Heart right ventricle (tissue), 16 donors: Measurements from ENCODE around the gene PYDC1. TPM values are rescaled to one million over a fixed set of nuclear protein-coding genes. Genes with fewer than 3 reads are reported as not detected.

Experiments used
- ATAC-seq, 8 donors: fragments of 200-7000 bp; cut with Tn5 transposase; one replicate each; pipeline ENCODE4 v1.9.1; 2020; ENCODE audit warnings: mild to moderate bottlenecking in 8 of 8, moderate library complexity in 8 of 8, moderate number of reproducible peaks in 1 of 8
- DNase-seq, 2 donors: peaks; one replicate each; pipeline ENCODE4 v3.0.0-alpha.2; 2020
- H3K27ac ChIP-seq, 10 donors: fragments of 200-600 bp; sonication (generic) in 2 of 10; one replicate each; pipeline versions ENCODE4 v1.5.0 to v1.8.0; 2020 to 2022; ENCODE audit warnings: mild to moderate bottlenecking in 3 of 10
- H3K27me3 ChIP-seq, 7 donors: fragments of 200-600 bp; one replicate each; pipeline ENCODE4 v1.8.0; 2021 to 2022; ENCODE audit warnings: mild to moderate bottlenecking in 2 of 7
- H3K36me3 ChIP-seq, 9 donors: fragments of 200-600 bp; sonication (generic) in 1 of 9; one replicate each; pipeline versions ENCODE4 v1.5.0 to v1.8.0; 2020 to 2022; ENCODE audit warnings: mild to moderate bottlenecking in 2 of 9
- H3K4me1 ChIP-seq, 9 donors: fragments of 200-600 bp; sonication (generic) in 1 of 9; one replicate each; pipeline versions ENCODE4 v1.5.0 to v1.8.0; 2020 to 2022; ENCODE audit warnings: mild to moderate bottlenecking in 4 of 9
- H3K4me3 ChIP-seq, 10 donors: fragments of 200-600 bp; sonication (generic) in 2 of 10; one replicate each; pipeline versions ENCODE4 v1.5.0 to v1.8.0; 2020 to 2022; ENCODE audit warnings: mild to moderate bottlenecking in 7 of 10, moderate library complexity in 2 of 10
- H3K9me3 ChIP-seq, 11 donors: fragments of 200-600 bp in 10 of 11; sonication (generic) in 2 of 11; one replicate each; pipeline versions ENCODE4 v1.5.0 to v1.8.0; 2013 to 2022; ENCODE audit warnings: mild to moderate bottlenecking in 2 of 11, control low read depth in 1 of 11, moderate library complexity in 1 of 11
- WGBS, 2 donors: extraction: QIAGEN DNeasy Blood & Tissue Kit; methylation state at CpG; one replicate each; pipeline ENCODE4 v1.1.7; 2013; ENCODE audit warnings: inconsistent platforms in 1 of 2; 5-methylcytosine and 5-hydroxymethylcytosine counted together
- intact Hi-C, 10 donors: fragments of 100-400 bp; cut with DNase I; formaldehyde crosslinking; loops; one replicate each; pipeline versions ENCODE4 v1.11.1 to v1.14.2; 2022
- polyA plus RNA-seq, 2 donors: library from polyadenylated mRNA; stranded (reverse); fragments of 200-250 nt; gene quantifications; one replicate each; pipeline ENCODE4 v1.2.3, GENCODE V29; 2013
- total RNA-seq, 10 donors: library from RNA; stranded (reverse); fragmentation: NEBNext Ultra II Directional in 3 of 10; extraction: Animal tissue kit (Norgen Biotek cat#: 25700) in 3 of 10; gene quantifications; one replicate each; pipeline versions ENCODE4 v1.2.1 to v1.2.4, GENCODE V29; 2021 to 2023
- TF ChIP-seq, protein P1 (sequence below), 9 donors: fragments of 200-600 bp; sonication (generic) in 2 of 9; IDR thresholded peaks; one replicate each; pipeline versions ENCODE4 v1.5.0 to v1.8.0; 2021 to 2022; ENCODE audit warnings: antibody characterized with exemption in 9 of 9, mild to moderate bottlenecking in 5 of 9, moderate library complexity in 1 of 9
- donor health status: Arrhythmogenic right ventricular cardiomyopathy.
- donor health status: ischemic (EF 13 %, LVEDD 7.1; RV severe dilation, severe dysfunction).
- donor health status: healthy with polysubstance abuse.
- donor health status: DM: no; HTN: yes; CAD: no.
- donor health status: DM: no; HTN: no; CAD: no.
- donor health status: ischemic (EF 25% LVEDD 6.9; RV normal size, moderate dysfunction).
- donor health status: ischemic (EF 25% LVEDD 5.7; RV mildly dilated, moderate dysfunction).
- donor health status: healthy.
- donor health status: DM: yes; HTN: yes; CAD: no.
- donor health status: Ischemic cardiomyopathy.
- donor health status: ischemic (EF 35%, LVEDD 5.7; RV mildly dilated, moderate dysfunction).
- donor health status: nonischemic (EF 11% LVEDD 7.7; RV severe dilation, severe dysfunction).
- donor health status: DM: yes; HTN: yes; CAD: no.
- donor health status: PGD.
- donor health status: ischemic (EF 29% LVEDD 5.4; RV normal size, mild dysfunction).
- donor health status: nonischemic (EF 23%, LVEDD 6.1; RV moderate dilation, normal function).

The PYDC1 gene
- total and polyA plus RNA-seq, 12 donors: not detected

DNA sequence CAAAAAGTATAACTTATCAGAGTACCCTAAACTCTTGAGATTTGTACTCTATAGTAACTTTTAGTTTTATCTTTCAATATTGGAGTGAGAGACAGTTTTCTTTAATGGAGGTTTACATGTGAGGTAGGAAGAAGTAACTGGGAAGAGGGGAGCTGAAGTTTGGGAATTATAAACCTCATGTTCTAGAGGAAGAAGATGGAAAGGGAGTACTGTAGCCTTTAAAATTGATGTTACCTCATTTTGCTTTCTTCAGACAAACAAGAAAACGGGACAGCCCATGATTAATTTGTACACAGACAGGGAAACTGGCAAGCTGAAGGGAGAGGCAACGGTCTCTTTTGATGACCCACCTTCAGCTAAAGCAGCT, 27.5 kb downstream of the PYDC1 start:
- TF ChIP-seq, protein P1, sequence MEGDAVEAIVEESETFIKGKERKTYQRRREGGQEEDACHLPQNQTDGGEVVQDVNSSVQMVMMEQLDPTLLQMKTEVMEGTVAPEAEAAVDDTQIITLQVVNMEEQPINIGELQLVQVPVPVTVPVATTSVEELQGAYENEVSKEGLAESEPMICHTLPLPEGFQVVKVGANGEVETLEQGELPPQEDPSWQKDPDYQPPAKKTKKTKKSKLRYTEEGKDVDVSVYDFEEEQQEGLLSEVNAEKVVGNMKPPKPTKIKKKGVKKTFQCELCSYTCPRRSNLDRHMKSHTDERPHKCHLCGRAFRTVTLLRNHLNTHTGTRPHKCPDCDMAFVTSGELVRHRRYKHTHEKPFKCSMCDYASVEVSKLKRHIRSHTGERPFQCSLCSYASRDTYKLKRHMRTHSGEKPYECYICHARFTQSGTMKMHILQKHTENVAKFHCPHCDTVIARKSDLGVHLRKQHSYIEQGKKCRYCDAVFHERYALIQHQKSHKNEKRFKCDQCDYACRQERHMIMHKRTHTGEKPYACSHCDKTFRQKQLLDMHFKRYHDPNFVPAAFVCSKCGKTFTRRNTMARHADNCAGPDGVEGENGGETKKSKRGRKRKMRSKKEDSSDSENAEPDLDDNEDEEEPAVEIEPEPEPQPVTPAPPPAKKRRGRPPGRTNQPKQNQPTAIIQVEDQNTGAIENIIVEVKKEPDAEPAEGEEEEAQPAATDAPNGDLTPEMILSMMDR (IDR thresholded peaks at IDR 0.05): no peak
- WGBS, 2 donors: 85 to 89% methylated on average over 2 of the region's 2 CpGs
- intact Hi-C loops: loop anchor here in 4 of 10 donors (10.0 kb wide), 3 partner anchors 115 to 265 kb away; partner anchors contain the start of genes ARMC5 (in 3 of the 4), ZNF646 (in 1 of the 4), ZNF668 (in 1 of the 4) and ZNF843 (in 1 of the 4)

DNA sequence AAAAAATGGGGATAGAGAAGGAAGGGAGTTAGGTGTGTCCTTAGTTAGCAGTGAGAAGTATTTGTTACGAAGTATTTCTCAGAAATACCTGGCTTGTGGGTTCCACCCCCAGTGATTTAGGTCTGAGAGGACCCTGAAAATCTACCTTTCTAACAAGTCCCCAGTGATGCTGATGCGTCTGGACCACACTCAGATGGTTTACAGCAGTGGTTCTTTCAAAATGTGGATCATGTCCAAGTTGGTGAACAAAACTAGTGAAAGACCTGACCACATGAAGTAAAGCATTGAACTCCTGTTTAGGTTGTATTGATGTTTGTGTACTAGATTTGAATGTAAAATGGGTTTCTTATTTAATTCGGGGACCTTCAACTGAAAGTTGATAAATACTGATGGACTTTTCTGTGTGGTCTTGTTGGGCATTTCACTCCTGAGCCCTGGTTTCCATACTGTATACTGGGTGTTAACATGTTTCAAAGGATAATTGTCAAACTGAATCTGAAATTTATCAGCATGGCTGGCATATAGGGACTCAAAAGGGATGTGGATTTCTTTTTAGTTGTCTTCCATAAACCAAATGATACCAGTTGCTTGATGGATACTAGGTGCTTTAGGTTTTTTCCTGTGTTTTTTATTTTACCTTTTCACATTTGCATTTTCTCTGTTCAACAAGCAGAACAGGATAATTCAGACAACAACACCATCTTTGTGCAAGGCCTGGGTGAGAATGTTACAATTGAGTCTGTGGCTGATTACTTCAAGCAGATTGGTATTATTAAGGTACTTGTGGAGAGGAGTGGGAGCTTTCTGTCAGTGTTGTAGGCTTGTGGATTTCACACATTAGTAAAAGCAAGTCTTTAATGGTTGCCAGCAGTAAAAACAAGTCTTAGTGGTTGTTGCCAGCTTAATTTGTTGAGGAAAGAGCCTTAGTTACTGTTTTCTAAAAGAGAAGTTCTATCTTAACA, 28.2 kb downstream of the PYDC1 start:
- H3K27ac ChIP-seq: no peak overlapping the region
- H3K4me1 ChIP-seq: peaks cover under 1 to 43% (median 3%) of the 10 kb centered on the region in 9 donors
- intact Hi-C loops: loop anchor here in 4 of 10 donors (10.0 kb wide), 3 partner anchors 114 to 266 kb away; partner anchors contain the start of genes ARMC5 (in 3 of the 4), ZNF646 (in 1 of the 4), ZNF668 (in 1 of the 4) and ZNF843 (in 1 of the 4)
- no peak overlapping the region for H3K4me3 ChIP-seq
- WGBS, 2 donors: 86 to 90% methylated on average over 3 of the region's 3 CpGs
- ATAC-seq: no peak
- H3K36me3 ChIP-seq: peaks cover 7 to 100% (median 96%) of the 10 kb centered on the region in 9 donors
- H3K27me3 ChIP-seq: no peaks in the 10 kb centered on the region
- no peak for DNase-seq
- TF ChIP-seq, protein P1 (IDR thresholded peaks at IDR 0.05): no peak
- no peaks in the 10 kb centered on the region for H3K9me3 ChIP-seq

More for the DNA sequence above, 27.5 kb downstream of the PYDC1 start:
- Histone ChIP-seq H3K4me3 (no peak overlapping the region), H3K27me3 (no peaks in the 10 kb centered on the region), H3K9me3 (no peaks in the 10 kb centered on the region), H3K36me3 (peaks cover 7 to 100% (median 95%) of the 10 kb centered on the region in 9 donors), H3K4me1 (peaks cover 0 to 37% (median 0%) of the 10 kb centered on the region in 9 donors), H3K27ac (no peak overlapping the region)
- no peak for DNase-seq
- no peak for ATAC-seq

DNA sequence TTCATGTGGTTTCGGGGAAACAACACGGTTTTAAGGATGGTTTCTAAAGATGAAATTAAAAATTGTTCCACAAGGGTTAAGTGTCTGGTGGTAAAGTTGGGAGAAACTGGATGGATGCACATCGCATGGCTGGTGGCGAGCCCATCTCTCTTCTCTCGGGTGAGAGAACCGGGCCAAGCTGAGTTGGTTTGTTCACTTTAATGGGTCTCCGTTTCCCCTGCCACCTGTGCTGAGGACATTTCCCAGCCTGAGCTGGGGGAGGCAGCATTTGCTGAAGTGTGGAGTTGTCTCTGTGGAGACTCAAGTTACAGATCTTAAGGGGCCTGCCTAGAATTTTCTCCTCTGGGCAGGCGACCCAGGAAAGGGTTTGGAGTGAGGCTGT, 29.1 kb downstream of the PYDC1 start:
- Histone ChIP-seq H3K36me3 (peaks cover 7 to 100% (median 94%) of the 10 kb centered on the region in 9 donors), H3K27ac (no peak overlapping the region)
- intact Hi-C loops: loop anchor here in 4 of 10 donors (2.0 to 10.0 kb wide), 4 partner anchors 13 to 267 kb away; partner anchors contain the start of genes ARMC5 (in 3 of the 4), ZNF646 (in 1 of the 4), ZNF668 (in 1 of the 4) and ZNF843 (in 1 of the 4)

More for the DNA sequence above, 29.1 kb downstream of the PYDC1 start:
- DNase-seq (no peak), ATAC-seq (no peak)
- 83 to 86% methylated on average over 8 of the region's 8 CpGs for WGBS, 2 donors
- Histone ChIP-seq H3K9me3 (no peaks in the 10 kb centered on the region), H3K4me1 (peaks cover 2 to 53% (median 12%) of the 10 kb centered on the region in 9 donors), H3K27me3 (no peaks in the 10 kb centered on the region), H3K4me3 (no peak overlapping the region)
- TF ChIP-seq, protein P1 (IDR thresholded peaks at IDR 0.05): no peak
